ENCODE data around the gene CDC7.

The CDC7 gene

DNA sequence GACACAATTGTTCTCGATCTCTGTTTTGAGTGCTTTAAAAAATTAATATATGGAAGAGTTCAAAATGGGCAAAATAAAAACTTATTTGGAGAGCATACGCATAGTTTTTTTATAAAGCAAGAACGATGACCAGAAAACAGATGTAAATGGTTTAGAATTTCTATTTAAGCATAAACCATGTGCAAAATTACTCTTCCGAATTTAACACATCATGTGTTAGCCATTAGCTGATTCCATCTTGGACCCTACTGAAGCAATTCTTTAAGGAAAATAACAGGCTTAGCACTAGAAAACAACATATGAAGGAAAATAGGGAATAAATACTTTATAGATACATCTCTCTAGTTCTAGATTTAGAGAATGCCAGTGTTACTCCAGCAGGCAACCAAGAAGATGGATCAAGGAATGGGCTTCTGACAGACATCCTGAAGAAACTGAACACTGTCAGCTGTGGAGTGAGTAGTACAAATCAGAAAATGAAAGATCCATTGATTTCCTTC is 26.7 kb downstream of the CDC7 start:
- no peak for TF ChIP-seq ZNF660 (tag by site-specific recombination; IDR thresholded peaks at IDR 0.05)
- TF ChIP-seq ZFP41 (tag by site-specific recombination; IDR thresholded peaks at IDR 0.05; ENCODE audit: borderline replicate concordance), result no peak
- TF ChIP-seq, protein P1, sequence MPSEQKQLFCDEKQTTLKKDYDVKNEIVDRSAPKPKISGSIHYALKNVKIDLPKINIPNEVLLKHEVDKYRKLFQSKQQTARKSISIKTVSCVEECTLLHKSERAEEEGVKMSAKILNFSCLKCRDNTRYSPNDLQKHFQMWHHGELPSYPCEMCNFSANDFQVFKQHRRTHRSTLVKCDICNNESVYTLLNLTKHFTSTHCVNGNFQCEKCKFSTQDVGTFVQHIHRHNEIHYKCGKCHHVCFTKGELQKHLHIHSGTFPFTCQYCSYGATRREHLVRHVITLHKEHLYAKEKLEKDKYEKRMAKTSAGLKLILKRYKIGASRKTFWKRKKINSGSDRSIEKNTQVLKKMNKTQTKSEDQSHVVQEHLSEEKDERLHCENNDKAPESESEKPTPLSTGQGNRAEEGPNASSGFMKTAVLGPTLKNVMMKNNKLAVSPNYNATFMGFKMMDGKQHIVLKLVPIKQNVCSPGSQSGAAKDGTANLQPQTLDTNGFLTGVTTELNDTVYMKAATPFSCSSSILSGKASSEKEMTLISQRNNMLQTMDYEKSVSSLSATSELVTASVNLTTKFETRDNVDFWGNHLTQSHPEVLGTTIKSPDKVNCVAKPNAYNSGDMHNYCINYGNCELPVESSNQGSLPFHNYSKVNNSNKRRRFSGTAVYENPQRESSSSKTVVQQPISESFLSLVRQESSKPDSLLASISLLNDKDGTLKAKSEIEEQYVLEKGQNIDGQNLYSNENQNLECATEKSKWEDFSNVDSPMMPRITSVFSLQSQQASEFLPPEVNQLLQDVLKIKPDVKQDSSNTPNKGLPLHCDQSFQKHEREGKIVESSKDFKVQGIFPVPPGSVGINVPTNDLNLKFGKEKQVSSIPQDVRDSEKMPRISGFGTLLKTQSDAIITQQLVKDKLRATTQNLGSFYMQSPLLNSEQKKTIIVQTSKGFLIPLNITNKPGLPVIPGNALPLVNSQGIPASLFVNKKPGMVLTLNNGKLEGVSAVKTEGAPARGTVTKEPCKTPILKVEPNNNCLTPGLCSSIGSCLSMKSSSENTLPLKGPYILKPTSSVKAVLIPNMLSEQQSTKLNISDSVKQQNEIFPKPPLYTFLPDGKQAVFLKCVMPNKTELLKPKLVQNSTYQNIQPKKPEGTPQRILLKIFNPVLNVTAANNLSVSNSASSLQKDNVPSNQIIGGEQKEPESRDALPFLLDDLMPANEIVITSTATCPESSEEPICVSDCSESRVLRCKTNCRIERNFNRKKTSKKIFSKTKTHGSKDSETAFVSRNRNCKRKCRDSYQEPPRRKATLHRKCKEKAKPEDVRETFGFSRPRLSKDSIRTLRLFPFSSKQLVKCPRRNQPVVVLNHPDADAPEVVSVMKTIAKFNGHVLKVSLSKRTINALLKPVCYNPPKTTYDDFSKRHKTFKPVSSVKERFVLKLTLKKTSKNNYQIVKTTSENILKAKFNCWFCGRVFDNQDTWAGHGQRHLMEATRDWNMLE (tag by site-specific recombination; conservative IDR thresholded peaks at IDR 0.05; ENCODE audit: low read depth), result no peak
- TF ChIP-seq, protein P2, sequence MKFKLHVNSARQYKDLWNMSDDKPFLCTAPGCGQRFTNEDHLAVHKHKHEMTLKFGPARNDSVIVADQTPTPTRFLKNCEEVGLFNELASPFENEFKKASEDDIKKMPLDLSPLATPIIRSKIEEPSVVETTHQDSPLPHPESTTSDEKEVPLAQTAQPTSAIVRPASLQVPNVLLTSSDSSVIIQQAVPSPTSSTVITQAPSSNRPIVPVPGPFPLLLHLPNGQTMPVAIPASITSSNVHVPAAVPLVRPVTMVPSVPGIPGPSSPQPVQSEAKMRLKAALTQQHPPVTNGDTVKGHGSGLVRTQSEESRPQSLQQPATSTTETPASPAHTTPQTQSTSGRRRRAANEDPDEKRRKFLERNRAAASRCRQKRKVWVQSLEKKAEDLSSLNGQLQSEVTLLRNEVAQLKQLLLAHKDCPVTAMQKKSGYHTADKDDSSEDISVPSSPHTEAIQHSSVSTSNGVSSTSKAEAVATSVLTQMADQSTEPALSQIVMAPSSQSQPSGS (tag by site-specific recombination; IDR thresholded peaks at IDR 0.05; ENCODE audit: low read depth), result no peak
- TF ChIP-seq ZNF391 (tag by site-specific recombination; IDR thresholded peaks at IDR 0.05; ENCODE audit: borderline replicate concordance, low read depth), result no peak
- TF ChIP-seq YY2 (tag by site-specific recombination; IDR thresholded peaks at IDR 0.05), result no peak
- TF ChIP-seq ZNF747 (tag by site-specific recombination; IDR thresholded peaks at IDR 0.05), result no peak
- TF ChIP-seq ZNF112 (tag by site-specific recombination; IDR thresholded peaks at IDR 0.05), result no peak
- no peak for TF ChIP-seq ZNF341 (tag by site-specific recombination; IDR thresholded peaks at IDR 0.05; ENCODE audit: low read depth)
- TF ChIP-seq ZNF624 (tag by site-specific recombination; IDR thresholded peaks at IDR 0.05), result no peak
- no peak for TF ChIP-seq ZXDB (tag by site-specific recombination; IDR thresholded peaks at IDR 0.05)
- no peak for TF ChIP-seq ZFP69B (tag by site-specific recombination; IDR thresholded peaks at IDR 0.05)
- POLR2A ChIA-PET, result no interaction called here
- Histone ChIP-seq H3K4me3 (ENCODE audit: low read depth, low read length) (no peak overlapping the region), H3K27ac (ENCODE audit: extremely low read depth, low read depth, low read length) (no peak overlapping the region), H3K4me1 (ENCODE audit: control insufficient read depth, insufficient read depth, low read length) (no peaks in the 10 kb centered on the region), H3K36me3 (ENCODE audit: control insufficient read depth in 2 of 2, insufficient read depth in 1 of 2, low read length in 2 of 2) (peaks cover 10 to 25% of the 10 kb centered on the region in 2 experiments; a peak in 2 of 3 replicates), H3K9me3 (ENCODE audit: control insufficient read depth, insufficient read depth, low read depth, low read length) (no peaks in the 10 kb centered on the region)
- CTCF ChIA-PET, result no interaction called here

DNA sequence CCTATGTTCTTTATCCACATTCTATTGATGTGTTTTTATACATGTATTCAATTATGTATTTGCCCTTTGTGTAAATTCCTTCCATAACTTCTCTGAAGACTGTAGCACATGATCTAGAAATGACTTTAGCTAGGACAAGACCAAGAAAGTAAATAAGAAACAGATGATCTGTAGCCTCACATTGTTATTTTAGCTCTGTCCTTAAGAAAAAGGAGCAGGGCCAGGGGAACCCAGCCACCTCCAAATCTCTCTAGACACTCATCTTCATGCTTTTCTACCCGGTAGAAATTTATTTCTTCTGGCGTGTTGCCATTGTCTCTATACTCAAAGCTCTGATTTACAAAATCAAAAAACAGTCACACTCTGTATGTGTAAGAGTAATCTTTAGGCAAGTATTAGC is 27.1 kb downstream of the CDC7 start:
- H3K4me3 ChIP-seq (ENCODE audit: low read depth, low read length), result no peak overlapping the region
- H3K4me1 ChIP-seq (ENCODE audit: control insufficient read depth, insufficient read depth, low read length), result no peaks in the 10 kb centered on the region
- H3K27ac ChIP-seq (ENCODE audit: extremely low read depth, low read depth, low read length), result no peak overlapping the region
- H3K9me3 ChIP-seq (ENCODE audit: control insufficient read depth, insufficient read depth, low read depth, low read length), result no peaks in the 10 kb centered on the region
- peaks cover 10 to 22% of the 10 kb centered on the region in 2 experiments; a peak in 2 of 3 replicates for H3K36me3 ChIP-seq (ENCODE audit: control insufficient read depth in 2 of 2, insufficient read depth in 1 of 2, low read length in 2 of 2)
- CTCF ChIA-PET, result no interaction called here
- POLR2A ChIA-PET, result no interaction called here
- TF ChIP-seq ZNF473 (tag by site-specific recombination; IDR thresholded peaks at IDR 0.05) (no peak), SP7 (tag by site-specific recombination; IDR thresholded peaks at IDR 0.05) (no peak), ZBTB17 (tag by site-specific recombination; IDR thresholded peaks at IDR 0.05) (no peak), YY1 (tag by site-specific recombination; IDR thresholded peaks at IDR 0.05) (no peak), ZNF529 (tag by site-specific recombination; IDR thresholded peaks at IDR 0.05; ENCODE audit: insufficient replicate concordance) (no peak), OVOL3 (tag by site-specific recombination; IDR thresholded peaks at IDR 0.05) (no peak)
- TF ChIP-seq, protein P1 (tag by site-specific recombination; conservative IDR thresholded peaks at IDR 0.05; ENCODE audit: low read depth), result no peak
- TF ChIP-seq, protein P3, sequence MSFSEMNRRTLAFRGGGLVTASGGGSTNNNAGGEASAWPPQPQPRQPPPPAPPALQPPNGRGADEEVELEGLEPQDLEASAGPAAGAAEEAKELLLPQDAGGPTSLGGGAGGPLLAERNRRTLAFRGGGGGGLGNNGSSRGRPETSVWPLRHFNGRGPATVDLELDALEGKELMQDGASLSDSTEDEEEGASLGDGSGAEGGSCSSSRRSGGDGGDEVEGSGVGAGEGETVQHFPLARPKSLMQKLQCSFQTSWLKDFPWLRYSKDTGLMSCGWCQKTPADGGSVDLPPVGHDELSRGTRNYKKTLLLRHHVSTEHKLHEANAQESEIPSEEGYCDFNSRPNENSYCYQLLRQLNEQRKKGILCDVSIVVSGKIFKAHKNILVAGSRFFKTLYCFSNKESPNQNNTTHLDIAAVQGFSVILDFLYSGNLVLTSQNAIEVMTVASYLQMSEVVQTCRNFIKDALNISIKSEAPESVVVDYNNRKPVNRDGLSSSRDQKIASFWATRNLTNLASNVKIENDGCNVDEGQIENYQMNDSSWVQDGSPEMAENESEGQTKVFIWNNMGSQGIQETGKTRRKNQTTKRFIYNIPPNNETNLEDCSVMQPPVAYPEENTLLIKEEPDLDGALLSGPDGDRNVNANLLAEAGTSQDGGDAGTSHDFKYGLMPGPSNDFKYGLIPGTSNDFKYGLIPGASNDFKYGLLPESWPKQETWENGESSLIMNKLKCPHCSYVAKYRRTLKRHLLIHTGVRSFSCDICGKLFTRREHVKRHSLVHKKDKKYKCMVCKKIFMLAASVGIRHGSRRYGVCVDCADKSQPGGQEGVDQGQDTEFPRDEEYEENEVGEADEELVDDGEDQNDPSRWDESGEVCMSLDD (tag by site-specific recombination; IDR thresholded peaks at IDR 0.05), result no peak
- TF ChIP-seq, protein P4, sequence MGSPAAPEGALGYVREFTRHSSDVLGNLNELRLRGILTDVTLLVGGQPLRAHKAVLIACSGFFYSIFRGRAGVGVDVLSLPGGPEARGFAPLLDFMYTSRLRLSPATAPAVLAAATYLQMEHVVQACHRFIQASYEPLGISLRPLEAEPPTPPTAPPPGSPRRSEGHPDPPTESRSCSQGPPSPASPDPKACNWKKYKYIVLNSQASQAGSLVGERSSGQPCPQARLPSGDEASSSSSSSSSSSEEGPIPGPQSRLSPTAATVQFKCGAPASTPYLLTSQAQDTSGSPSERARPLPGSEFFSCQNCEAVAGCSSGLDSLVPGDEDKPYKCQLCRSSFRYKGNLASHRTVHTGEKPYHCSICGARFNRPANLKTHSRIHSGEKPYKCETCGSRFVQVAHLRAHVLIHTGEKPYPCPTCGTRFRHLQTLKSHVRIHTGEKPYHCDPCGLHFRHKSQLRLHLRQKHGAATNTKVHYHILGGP (tag by site-specific recombination; IDR thresholded peaks at IDR 0.05), result no peak

Measured in HEK293 (cell line).